HepG2 (cell line): Measurements from ENCODE around the gene P2RX2. TPM values are rescaled to one million over a fixed set of nuclear protein-coding genes. Genes with fewer than 3 reads are reported as not detected.

Experiments
- ATAC-seq: fragments of 200-7000 bp; cut with Tn5 transposase; 3 replicates; pipeline ENCODE4 v1.9.1; 2020; ENCODE audit warnings: mild to moderate bottlenecking, moderate library complexity
- BruUV-seq: library from RNA; stranded (reverse); fragments of 400-500 nt; replicated peaks from 2 replicates; lab custom pipeline; 2021; lab: Mats Ljungman, UMichigan
- CTCF ChIA-PET: fragments of 300-600 bp; formaldehyde crosslinking; extraction: SDS; loops from one replicate; lab custom pipeline; 2021; ENCODE audit warnings: low total read pairs, inconsistent platforms, low intra/inter-chr PET ratio; lab: Yijun Ruan, JAX
- POLR2A ChIA-PET: fragments of 350-600 bp; sonication (Branson Sonifier 250); formaldehyde crosslinking; loops from one replicate; lab custom pipeline; 2020; ENCODE audit warnings: antibody characterized with exemption, inconsistent platforms; lab: Yijun Ruan, JAX
- DNase-seq: peaks from one replicate; pipeline ENCODE4 v3.0.0-alpha.2; 2015; ENCODE audit warnings: low spot score
- FAIRE-seq: peaks from 3 replicates; lab custom pipeline; 2011; peaks lifted over from hg19 to GRCh38; lab: Jason Lieb, UNC
- H2AFZ ChIP-seq: one replicate; pipeline ENCODE4 v1.6.1; 2011; ENCODE audit warnings: low read length, inconsistent platforms
- H3K27ac ChIP-seq: fragments of 300-600 bp; 3 replicates; pipeline ENCODE4 v1.8.0; 2011; ENCODE audit warnings: mixed run types, mild to moderate bottlenecking, mixed read lengths, low read length, inconsistent platforms; ENCODE audit not compliant: insufficient read depth; ENCODE audit errors: extremely low read length
- H3K27me3 ChIP-seq, 2 experiments: fragments of 200-600 bp in 1 of 2; 2 replicates in 1 of 2; 3 replicates in 1 of 2; pipeline versions ENCODE4 v1.6.0 to v1.8.0; 2011; ENCODE audit warnings: low read length in 2 of 2, mild to moderate bottlenecking in 2 of 2, moderate library complexity in 2 of 2, inconsistent platforms in 1 of 2; ENCODE audit not compliant: insufficient read depth in 2 of 2, control insufficient read depth in 1 of 2
- H3K36me3 ChIP-seq, 2 experiments: fragments of 200-600 bp in 1 of 2; replicated peaks in 1 of 2; 2 replicates in 1 of 2; 3 replicates in 1 of 2; pipeline versions ENCODE4 v1.5.1 to v1.8.0; 2011; ENCODE audit warnings: low read length in 2 of 2, inconsistent platforms in 1 of 2; ENCODE audit not compliant: insufficient read depth in 2 of 2, control insufficient read depth in 1 of 2
- H3K4me1 ChIP-seq: 2 replicates; pipeline ENCODE4 v1.5.1; 2012; ENCODE audit warnings: low read length, inconsistent platforms; ENCODE audit not compliant: insufficient read depth
- H3K4me2 ChIP-seq: 2 replicates; pipeline ENCODE4 v1.6.0; 2011; ENCODE audit warnings: low read depth, low read length, inconsistent platforms
- H3K4me3 ChIP-seq, 3 experiments: fragments of 200-600 bp in 1 of 3; sonication (generic), shearing (Covaris generic) in 1 of 3; replicated peaks in 1 of 3; 2 replicates each; pipeline ENCODE4 v1.5.1; 2011 to 2016; ENCODE audit warnings: low read length in 3 of 3, inconsistent platforms in 2 of 3, low read depth in 2 of 3, mild to moderate bottlenecking in 2 of 3, control low read depth in 1 of 3, mixed read lengths in 1 of 3; ENCODE audit not compliant: insufficient read depth in 1 of 3
- H3K79me2 ChIP-seq: one replicate; pipeline ENCODE4 v1.6.1; 2011; ENCODE audit warnings: low read length, inconsistent platforms; ENCODE audit not compliant: insufficient read depth
- H3K9ac ChIP-seq: 2 replicates; pipeline ENCODE4 v1.6.0; 2011; ENCODE audit warnings: mild to moderate bottlenecking, low read depth, low read length, inconsistent platforms; ENCODE audit not compliant: insufficient read depth
- H3K9me3 ChIP-seq: 2 replicates; pipeline ENCODE4 v1.5.1; 2012; ENCODE audit warnings: mild to moderate bottlenecking, low read length
- H4K20me1 ChIP-seq: 2 replicates; pipeline ENCODE4 v1.6.0; 2011; ENCODE audit warnings: inconsistent platforms, mild to moderate bottlenecking, low read length, moderate library complexity; ENCODE audit not compliant: insufficient read depth
- BHLHE40 ChIP-seq: IDR thresholded peaks from 2 replicates; pipeline ENCODE4 v1.6.1; 2011; ENCODE audit warnings: low read length, improper control_type of control experiment
- CHCHD3 ChIP-seq: sonication (generic); formaldehyde crosslinking; IDR thresholded peaks from 2 replicates; pipeline ENCODE4 v1.8.0; 2022; ENCODE audit warnings: mild to moderate bottlenecking, missing genetic modification reagents, moderate library complexity
- ETS1 ChIP-seq: sonication (generic); formaldehyde crosslinking; IDR thresholded peaks from 2 replicates; pipeline ENCODE4 v1.4.0; 2020; ENCODE audit warnings: missing genetic modification reagents
- FOXP1 ChIP-seq, 2 experiments: fragments of 450-650 bp in 1 of 2; IDR thresholded peaks; 2 replicates each; pipeline ENCODE4 v1.6.1; 2017 to 2018; ENCODE audit warnings: antibody characterized with exemption in 1 of 2
- HMGXB4 ChIP-seq, 2 experiments: sonication (generic) in 1 of 2; formaldehyde crosslinking in 1 of 2; IDR thresholded peaks; 2 replicates each; pipeline versions ENCODE4 v1.4.0 to v1.6.1; 2018 to 2020; ENCODE audit warnings: missing genetic modification reagents in 2 of 2, borderline replicate concordance in 1 of 2, low read depth in 1 of 2, mild to moderate bottlenecking in 1 of 2, missing biosample characterization in 1 of 2
- IRF9 ChIP-seq: sonication (generic); formaldehyde crosslinking; IDR thresholded peaks from 2 replicates; pipeline ENCODE4 v1.8.0; 2022; ENCODE audit warnings: missing genetic modification reagents, mild to moderate bottlenecking, borderline replicate concordance
- JUNB ChIP-seq: sonication (generic); formaldehyde crosslinking; IDR thresholded peaks from 2 replicates; pipeline ENCODE4 v1.8.0; 2022; ENCODE audit warnings: missing genetic modification reagents, mild to moderate bottlenecking, borderline replicate concordance
- MXD4 ChIP-seq: IDR thresholded peaks from 2 replicates; pipeline ENCODE4 v1.6.1; 2016; ENCODE audit warnings: mild to moderate bottlenecking, missing biosample characterization, missing genetic modification reagents
- NONO ChIP-seq, 2 experiments: fragments of 450-650 bp in 1 of 2; sonication (generic) in 1 of 2; formaldehyde crosslinking in 1 of 2; IDR thresholded peaks in 1 of 2; conservative IDR thresholded peaks in 1 of 2; 2 replicates each; pipeline versions ENCODE4 v1.6.1 to v1.8.0; 2017 to 2022; ENCODE audit warnings: mild to moderate bottlenecking in 1 of 2, missing genetic modification reagents in 1 of 2, moderate library complexity in 1 of 2
- PCBP1 ChIP-seq: fragments of 200-400 bp; formaldehyde crosslinking; IDR thresholded peaks from 2 replicates; pipeline ENCODE4 v1.6.1; 2017; ENCODE audit warnings: mild to moderate bottlenecking, low read depth, low read length, borderline replicate concordance
- ZBTB38 ChIP-seq: sonication (generic); formaldehyde crosslinking; IDR thresholded peaks from 2 replicates; pipeline ENCODE4 v1.5.1; 2020; ENCODE audit warnings: mild to moderate bottlenecking, missing genetic modification reagents
- ZFP91 ChIP-seq: sonication (generic); formaldehyde crosslinking; IDR thresholded peaks from 2 replicates; pipeline ENCODE4 v1.9.0; 2022; ENCODE audit warnings: missing genetic modification reagents, mild to moderate bottlenecking, borderline replicate concordance
- ZKSCAN5 ChIP-seq: sonication (generic); formaldehyde crosslinking; IDR thresholded peaks from 2 replicates; pipeline ENCODE4 v1.5.1; 2020; ENCODE audit warnings: mild to moderate bottlenecking, missing genetic modification reagents
- ZNF30 ChIP-seq: sonication (generic); formaldehyde crosslinking; IDR thresholded peaks from 2 replicates; pipeline ENCODE4 v1.5.0; 2020; ENCODE audit warnings: mild to moderate bottlenecking, missing genetic modification reagents
- ZNF333 ChIP-seq: sonication (generic); formaldehyde crosslinking; IDR thresholded peaks from 2 replicates; pipeline ENCODE4 v1.4.0; 2020; ENCODE audit warnings: mild to moderate bottlenecking, missing genetic modification reagents, borderline replicate concordance
- ZNF431 ChIP-seq: sonication (generic); formaldehyde crosslinking; IDR thresholded peaks from 2 replicates; pipeline ENCODE4 v1.9.0; 2022; ENCODE audit warnings: missing genetic modification reagents, low read depth, mild to moderate bottlenecking, borderline replicate concordance
- ZNF605 ChIP-seq: sonication (generic); formaldehyde crosslinking; IDR thresholded peaks from 2 replicates; pipeline ENCODE4 v1.8.0; 2022; ENCODE audit warnings: mild to moderate bottlenecking, missing genetic modification reagents
- ZNF768 ChIP-seq: sonication (generic); formaldehyde crosslinking; IDR thresholded peaks from 2 replicates; pipeline ENCODE4 v1.4.0; 2020; ENCODE audit warnings: missing genetic modification reagents
- WGBS: methylation state at CpG from one replicate; pipeline ENCODE4 v1.1.6; 2017; ENCODE audit warnings: low lambda C conversion rate; 5-methylcytosine and 5-hydroxymethylcytosine counted together
- in situ Hi-C: cut with HindIII; loops from 2 replicates; pipeline ENCODE4 v1.10.0; 2017; ENCODE audit warnings: low pct_unique_long_range_greater_than_20kb; ENCODE audit not compliant: extremely low pct_ligation_motif_present
- intact Hi-C: fragments of 100-400 bp; cut with micrococcal nuclease; formaldehyde crosslinking; loops from one replicate; pipeline ENCODE4 v1.10.0; 2022; ENCODE audit not compliant: unreplicated experiment
- polyA plus RNA-seq, 8 experiments: library from polyadenylated mRNA; depleted of rRNA in 3 of 8; stranded (reverse) in 7 of 8; unstranded in 1 of 8; fragments of >200 nt; fragmentation: Illumina TruSeq in 4 of 8; extraction: Trizol in 4 of 8; gene quantifications; 2 replicates each; pipeline versions ENCODE4 v1.2.1 to v1.2.3, GENCODE V29; 2011 to 2016; ENCODE audit warnings: low read depth in 4 of 8, missing spikeins in 1 of 8, mixed read lengths in 1 of 8; ENCODE audit not compliant: insufficient read depth in 1 of 8
- total RNA-seq, 5 experiments: library from RNA; depleted of rRNA; stranded (reverse); fragments of >200 nt; fragmentation: Illumina TruSeq; extraction: Trizol; gene quantifications; 2 replicates each; pipeline ENCODE4 v1.2.3, GENCODE V29; 2016; ENCODE audit warnings: low read depth in 1 of 5

P2RX2 gene
- total and polyA plus RNA-seq, 2 of the 13 experiments (the other 11 are each of a cell fraction or from before 2014, with no cell fraction given), result not detected

- ChIA-PET POLR2A (no interaction called here), CTCF (no interaction called here)
- intact Hi-C loops, result no loop called here
- no peak for FAIRE-seq
- H4K20me1 ChIP-seq, result no peaks in the 10 kb centered on the region; the same call in 1 of the 2 replicates
- 97% methylated on average over 17 of the region's 22 CpGs for WGBS
- no peaks in the 10 kb centered on the region for H3K79me2 ChIP-seq
- BruUV-seq, result no TSS peak
- H3K9me3 ChIP-seq, result no peaks in the 10 kb centered on the region
- H2AFZ ChIP-seq, result no peak overlapping the region
- H3K27me3 ChIP-seq, result no peaks in the 10 kb centered on the region
- H3K4me2 ChIP-seq, result no peak overlapping the region
- no peak overlapping the region for H3K27ac ChIP-seq
- in situ Hi-C loops, result no loop called here
- no peak for DNase-seq
- no peak overlapping the region for H3K4me3 ChIP-seq
- no peak for TF ChIP-seq ZNF768 (CRISPR knock-in tag)
- no peak for TF ChIP-seq CHCHD3 (CRISPR knock-in tag)
- no peak for TF ChIP-seq NONO (IDR thresholded peaks at IDR 0.05)
- no peak for TF ChIP-seq NONO (CRISPR knock-in tag; conservative IDR thresholded peaks at IDR 0.05)
- no peak for TF ChIP-seq ZNF333
- no peak for TF ChIP-seq ZNF30
- TF ChIP-seq ZNF605 (CRISPR knock-in tag), result no peak
- no peak for TF ChIP-seq HMGXB4 (CRISPR knock-in tag; IDR thresholded peaks at IDR 0.05; ENCODE audit: borderline replicate concordance in 1 of 2, low read depth in 1 of 2)
- TF ChIP-seq PCBP1, result no peak
- no peak for TF ChIP-seq ZNF431 (CRISPR knock-in tag)
- TF ChIP-seq IRF9 (CRISPR knock-in tag), result no peak
- no peak for TF ChIP-seq BHLHE40
- TF ChIP-seq ETS1 (CRISPR knock-in tag), result no peak
- TF ChIP-seq ZFP91 (CRISPR knock-in tag), result no peak
- no peak for TF ChIP-seq ZBTB38 (CRISPR knock-in tag)
- no peak for TF ChIP-seq MXD4 (CRISPR knock-in tag)
- TF ChIP-seq JUNB, result no peak
- no peak for TF ChIP-seq FOXP1 (IDR thresholded peaks at IDR 0.05)
- no peak for TF ChIP-seq FOXP1 (CRISPR knock-in tag; IDR thresholded peaks at IDR 0.05)
- no peak for TF ChIP-seq ZKSCAN5 (CRISPR knock-in tag)
- ATAC-seq, result no peak
- peaks cover 10% of the 10 kb centered on the region for H3K4me1 ChIP-seq
- H3K9ac ChIP-seq, result no peak overlapping the region
- H3K36me3 ChIP-seq, result peaks cover 12 to 23% of the 10 kb centered on the region in 2 experiments; a peak in 3 of 5 replicates
Measured at GRCh38 chr12:132624186-132624855, 5.7 kb downstream of the P2RX2 start.
